ENCODE measurements around the gene KCNK3. TPM values are rescaled to one million over a fixed set of nuclear protein-coding genes. Genes with fewer than 3 reads are reported as not detected.

Gene KCNK3
- total and polyA plus RNA-seq, 2 of the 13 experiments (the other 11 are each of a cell fraction or from before 2014, with no cell fraction given) = not detected

DNA sequence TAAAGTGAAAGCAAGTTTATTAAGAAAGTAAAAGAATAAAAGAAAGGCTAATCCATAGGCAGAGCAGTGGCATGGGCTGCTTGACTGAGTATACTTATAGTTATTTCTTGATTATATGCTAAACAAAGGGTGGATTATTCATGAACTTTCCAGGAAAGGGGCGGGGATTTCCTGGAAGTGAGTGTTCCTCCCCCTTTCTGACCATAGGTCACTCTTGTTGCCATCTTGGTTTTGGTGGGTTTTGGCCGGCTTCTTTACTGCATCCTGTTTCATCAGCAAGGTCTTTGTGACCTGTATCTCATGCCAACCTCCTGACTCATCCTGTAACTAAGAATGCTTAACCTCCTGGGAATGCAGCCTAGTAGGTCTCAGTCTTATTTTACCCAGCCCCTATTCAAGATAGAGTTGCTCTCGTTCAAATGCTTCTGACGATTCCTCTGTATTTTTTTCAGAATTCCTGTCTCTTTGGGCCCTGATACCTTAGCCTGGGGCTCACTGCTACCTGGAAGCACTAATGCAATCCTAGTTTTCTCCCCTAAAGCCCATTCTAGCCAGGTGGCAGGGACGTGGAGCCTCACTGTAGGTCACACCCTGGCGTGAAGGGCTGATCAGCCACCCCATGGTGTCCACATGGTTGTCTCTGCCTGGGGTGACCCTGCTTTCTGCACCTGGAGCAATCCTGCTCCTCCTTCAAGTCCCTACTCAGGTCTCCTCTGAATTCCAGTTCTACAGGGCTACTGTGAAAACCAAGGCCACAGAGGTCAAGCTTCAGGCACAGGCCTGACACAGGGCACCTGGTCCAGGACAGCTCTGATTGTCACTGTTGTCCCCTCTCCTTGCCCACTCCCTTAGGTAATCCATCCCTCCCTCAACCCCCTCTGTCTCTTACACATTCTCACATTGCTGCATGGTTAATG, 65.6 kb downstream of the KCNK3 start (continued):
- TF ChIP-seq KLF15 (CRISPR knock-in tag; IDR thresholded peaks at IDR 0.05; ENCODE audit: borderline replicate concordance) (no peak), ZBTB20 (CRISPR knock-in tag; IDR thresholded peaks at IDR 0.05; ENCODE audit: borderline replicate concordance, low read depth) (no peak), PITX1 (CRISPR knock-in tag; IDR thresholded peaks at IDR 0.05) (no peak), MIXL1 (CRISPR knock-in tag; IDR thresholded peaks at IDR 0.05) (no peak), IRF2 (CRISPR knock-in tag; IDR thresholded peaks at IDR 0.05) (peak; percentile 59; the same call in 1 of the 2 replicates), ZKSCAN8 (CRISPR knock-in tag; IDR thresholded peaks at IDR 0.05; ENCODE audit: borderline replicate concordance) (0 out of 2 replicates have a peak, but pooled peaks have one; percentile 62), TBP (CRISPR knock-in tag; IDR thresholded peaks at IDR 0.05) (no peak), ZNF75D (CRISPR knock-in tag; IDR thresholded peaks at IDR 0.05; ENCODE audit: borderline replicate concordance) (no peak), KAT7 (CRISPR knock-in tag; IDR thresholded peaks at IDR 0.05; ENCODE audit: borderline replicate concordance) (no peak; the same call in 1 of the 2 replicates), ZNF577 (CRISPR knock-in tag; IDR thresholded peaks at IDR 0.05; ENCODE audit: borderline replicate concordance, low read depth) (no peak), GABPB1 (CRISPR knock-in tag; IDR thresholded peaks at IDR 0.05) (peak; percentile 63), ZBTB40 (IDR thresholded peaks at IDR 0.05) (no peak), ZBTB40 (CRISPR knock-in tag; IDR thresholded peaks at IDR 0.05) (no peak), ZNF280B (CRISPR knock-in tag; IDR thresholded peaks at IDR 0.05; ENCODE audit: borderline replicate concordance) (no peak), FOXO1 (CRISPR knock-in tag; IDR thresholded peaks at IDR 0.05) (no peak), ZNF136 (CRISPR knock-in tag; IDR thresholded peaks at IDR 0.05; ENCODE audit: low read depth) (no peak), BHLHE40 (IDR thresholded peaks at IDR 0.05; ENCODE audit: low read length) (no peak), ZNF790 (CRISPR knock-in tag; IDR thresholded peaks at IDR 0.05; ENCODE audit: borderline replicate concordance) (no peak), NCOA2 (CRISPR knock-in tag; IDR thresholded peaks at IDR 0.05) (peak; percentile 93), TEAD3 (CRISPR knock-in tag; optimal IDR thresholded peaks at IDR 0.05; ENCODE audit: borderline replicate concordance) (peak; percentile 97), ONECUT2 (CRISPR knock-in tag; IDR thresholded peaks at IDR 0.05) (no peak)

All from HepG2 (cell line).